GM19238 (cell line): ENCODE data around the gene NOSTRIN.
"Not testable (repeated sequence)": the region's sequence is repeated elsewhere in the genome, so short reads cannot be mapped to it uniquely, and the experiment has no call there.

Source experiments
- DNase-seq: peaks from one replicate; pipeline ENCODE4 v3.0.0; 2011; ENCODE audit warnings: low spot score; ENCODE audit not compliant: insufficient read length

NOSTRIN gene

GRCh38 chr2:168819050-168819715 is 16.7 kb downstream of the NOSTRIN start:
- DNase-seq: no peak

GRCh38 chr2:168819829-168820489 is 17.5 kb downstream of the NOSTRIN start:
- DNase-seq: no peak

GRCh38 chr2:168821577-168821976 is 19.1 kb downstream of the NOSTRIN start:
- DNase-seq: no peak

DNA sequence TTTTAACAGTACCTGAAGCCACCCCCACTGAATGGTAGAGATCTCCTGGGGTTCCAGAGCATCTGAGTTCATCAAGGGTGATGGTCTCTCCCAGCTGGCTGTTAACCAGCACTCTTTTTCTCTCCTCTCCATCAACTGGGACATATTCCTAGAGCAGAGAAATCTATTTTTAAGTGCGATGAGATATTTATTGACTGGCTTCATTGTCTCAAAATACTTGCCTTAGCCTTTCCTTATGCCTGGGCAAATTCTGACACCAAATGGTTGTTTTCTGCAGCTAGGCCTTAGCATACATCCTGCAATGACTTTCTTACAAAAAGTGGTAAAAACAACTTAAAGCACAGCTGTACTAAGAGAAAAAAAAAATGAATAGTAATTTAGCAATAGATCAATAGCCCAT is 19.6 kb downstream of the NOSTRIN start:
- DNase-seq: no peak

GRCh38 chr2:168825126-168825525 is 22.7 kb downstream of the NOSTRIN start:
- no peak for DNase-seq

- no peak for DNase-seq
Observed at GRCh38 chr2:168830958-168831357, 28.5 kb downstream of the NOSTRIN start.

GRCh38 chr2:168831662-168832061 is 29.2 kb downstream of the NOSTRIN start:
- DNase-seq: no peak

DNA sequence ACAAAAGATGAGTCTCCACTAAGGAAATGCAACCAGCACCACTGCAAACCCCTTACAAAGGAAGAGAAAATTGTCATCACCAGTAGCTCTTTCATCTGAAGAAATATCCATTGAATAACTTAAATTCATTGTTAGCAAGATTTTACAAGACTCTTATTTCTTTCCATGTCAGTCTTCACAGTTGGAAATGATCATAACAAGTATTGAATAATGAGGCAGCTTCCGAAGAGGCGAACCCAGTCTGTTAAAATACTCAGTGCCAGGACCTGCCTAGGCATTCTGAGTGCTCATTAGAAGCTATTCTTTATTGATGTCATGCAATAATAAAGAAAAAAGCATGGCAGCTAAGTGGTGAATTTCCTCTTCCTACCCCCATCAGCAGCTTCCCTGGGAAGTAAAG is 33.5 kb downstream of the NOSTRIN start:
- DNase-seq: no peak

- DNase-seq: no peak
Observed at GRCh38 chr2:168841445-168841844, 39.0 kb downstream of the NOSTRIN start.

GRCh38 chr2:168843253-168843652 is 40.8 kb downstream of the NOSTRIN start:
- DNase-seq: no peak

DNA sequence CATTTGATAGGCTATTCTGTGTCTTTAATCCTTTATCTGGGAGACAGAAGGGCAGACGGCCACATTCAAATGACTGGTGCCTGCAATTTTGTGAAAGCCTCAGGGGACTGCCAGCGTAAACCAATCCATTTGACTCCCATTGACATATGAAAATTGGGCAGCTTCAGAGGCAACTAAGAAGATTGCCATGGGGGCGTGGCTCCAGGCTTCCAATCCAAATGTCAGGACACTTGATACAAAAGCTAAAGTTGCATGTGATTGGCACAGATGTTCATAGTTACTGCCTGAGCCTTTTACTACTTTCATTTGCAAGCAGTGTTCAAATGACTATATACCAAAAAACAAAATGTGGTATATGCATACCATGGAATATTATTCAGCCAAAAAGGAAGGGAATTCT is 45.8 kb downstream of the NOSTRIN start:
- no peak for DNase-seq

DNA sequence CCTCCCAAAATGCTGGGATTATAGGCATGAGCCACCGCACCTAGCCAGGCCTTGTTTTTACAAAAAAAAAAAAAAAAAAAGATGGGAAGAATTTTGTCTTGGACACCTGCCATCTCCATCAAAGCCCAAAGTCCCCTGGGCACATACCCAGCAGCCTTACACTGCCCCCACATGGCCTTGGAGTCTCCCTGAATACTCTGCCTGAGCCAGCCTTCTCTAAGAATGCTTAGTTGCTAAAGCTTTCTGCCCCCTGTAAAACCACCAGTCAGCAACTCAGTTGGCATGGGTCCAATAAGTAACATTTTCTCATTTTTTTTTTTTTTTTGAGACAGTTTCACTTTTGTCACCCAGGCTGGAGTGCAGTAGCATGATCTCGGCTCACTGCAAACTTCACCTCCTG is 47.2 kb downstream of the NOSTRIN start:
- no peak for DNase-seq

DNA sequence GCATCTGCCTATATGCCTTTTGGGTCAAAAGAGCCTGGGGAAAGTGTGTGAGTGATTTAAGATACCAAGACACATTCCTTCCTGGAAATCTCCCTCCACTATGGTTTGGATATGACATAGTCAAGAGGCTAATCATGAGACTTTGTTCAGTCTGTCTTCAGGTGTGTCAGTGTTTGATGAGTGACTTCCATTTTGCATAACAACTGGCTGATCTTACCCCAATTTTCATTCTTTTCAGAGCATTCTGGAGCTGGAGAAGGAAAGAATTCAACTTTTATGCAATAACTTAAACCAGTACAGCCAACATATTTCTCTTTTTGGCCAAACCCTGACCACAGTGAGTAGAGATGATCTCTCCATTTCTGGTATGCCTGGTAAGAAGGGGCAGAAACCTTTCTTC is 48.4 kb downstream of the NOSTRIN start:
- no peak for DNase-seq

- no peak for DNase-seq
Observed at GRCh38 chr2:168851674-168852320, 49.4 kb downstream of the NOSTRIN start.

DNA sequence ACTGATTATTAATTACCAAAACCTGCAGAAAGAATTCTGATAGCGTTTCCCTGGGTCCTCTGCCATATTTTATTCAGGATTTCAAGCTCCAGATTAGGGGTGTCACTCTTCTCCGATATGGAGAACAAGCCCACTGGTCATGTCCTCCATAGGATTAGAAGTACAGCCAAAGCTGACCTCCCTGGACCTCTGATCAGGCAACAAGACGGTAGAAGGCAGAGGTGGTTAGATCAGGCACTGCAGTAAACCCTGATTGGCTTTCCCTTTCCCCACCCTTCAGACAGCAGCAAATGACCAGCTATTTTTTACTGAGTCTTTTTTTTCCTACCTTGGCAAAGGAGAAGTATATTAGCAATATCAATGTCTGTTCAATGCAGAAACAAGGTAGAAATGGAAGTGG is 50.0 kb downstream of the NOSTRIN start:
- no peak for DNase-seq

GRCh38 chr2:168853471-168853870 is 51.0 kb downstream of the NOSTRIN start:
- DNase-seq: no peak

- DNase-seq: no peak
Observed at GRCh38 chr2:168854651-168855050, 52.2 kb downstream of the NOSTRIN start.

- no peak for DNase-seq
Observed at GRCh38 chr2:168855601-168856000, 53.2 kb downstream of the NOSTRIN start.

GRCh38 chr2:168858146-168858545 is 55.7 kb downstream of the NOSTRIN start:
- no peak for DNase-seq

DNA sequence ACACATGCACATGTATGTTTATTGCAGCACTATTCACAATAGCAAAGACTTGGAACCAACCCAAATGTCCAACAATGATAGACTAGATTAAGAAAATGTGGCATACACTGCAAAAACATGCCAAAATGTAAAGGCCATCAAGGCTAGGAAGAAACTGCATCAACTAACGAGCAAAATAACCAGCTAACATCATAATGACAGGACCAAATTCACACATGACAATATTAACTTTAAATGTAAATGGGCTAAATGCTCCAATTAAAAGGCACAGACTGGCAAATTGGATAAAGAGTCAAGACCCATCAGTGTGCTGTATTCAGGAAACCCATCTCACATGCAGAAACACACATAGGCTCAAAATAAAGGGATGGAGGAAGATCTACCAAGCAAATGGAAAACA is 64.7 kb downstream of the NOSTRIN start:
- not testable (repeated sequence) for DNase-seq

DNA sequence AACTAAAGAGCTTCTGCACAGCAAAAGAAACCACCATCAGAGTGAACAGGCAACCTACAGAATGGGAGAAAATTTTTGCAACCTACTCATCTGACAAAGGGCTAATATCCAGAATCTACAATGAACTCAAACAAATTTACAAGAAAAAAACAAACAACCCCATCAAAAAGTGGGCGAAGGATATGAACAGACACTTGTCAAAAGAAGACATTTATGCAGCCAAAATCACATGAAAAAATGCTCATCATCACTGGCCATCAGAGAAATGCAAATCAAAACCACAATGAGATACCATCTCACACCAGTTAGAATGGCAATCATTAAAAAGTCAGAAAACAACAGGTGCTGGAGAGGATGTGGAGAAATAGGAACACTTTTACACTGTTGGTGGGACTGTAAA is 67.9 kb downstream of the NOSTRIN start:
- DNase-seq: not testable (repeated sequence)

GRCh38 chr2:168870824-168871223 is 68.4 kb downstream of the NOSTRIN start:
- not testable (repeated sequence) for DNase-seq
